Measurements from ENCODE around the gene GP2. TPM values are rescaled to one million over a fixed set of nuclear protein-coding genes. Genes with fewer than 3 reads are reported as not detected.

GP2 gene
- total and polyA plus RNA-seq, 2 donors (not counting 1 experiment from before 2014, with no cell fraction given): not detected

DNA sequence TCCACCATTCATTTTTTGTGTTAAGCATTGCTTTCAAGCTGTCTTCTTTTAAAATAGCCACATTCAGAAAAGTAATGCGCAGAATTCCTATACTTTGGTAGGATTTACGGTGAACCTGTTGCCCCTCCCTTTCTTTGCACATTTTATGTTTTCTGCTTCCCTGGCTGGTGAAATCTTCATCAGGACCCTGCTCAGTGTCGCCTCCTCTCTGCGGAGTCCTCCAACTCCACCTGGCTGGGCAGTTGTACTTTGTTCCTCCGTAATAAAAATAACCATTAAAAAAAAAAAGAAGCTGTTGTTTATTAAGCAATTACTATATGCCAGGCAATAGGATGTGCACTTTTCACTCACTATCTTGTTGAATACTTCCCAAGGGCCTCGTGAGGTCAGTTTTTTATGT, 22.3 kb upstream of the GP2 start:
- H3K4me2 ChIP-seq (ENCODE audit: extremely low read depth, insufficient read depth, low read length): no peak overlapping the region
- H3K27me3 ChIP-seq (ENCODE audit: control insufficient read depth, insufficient read depth, low read length): no peaks in the 10 kb centered on the region
- TF ChIP-seq, protein P1, sequence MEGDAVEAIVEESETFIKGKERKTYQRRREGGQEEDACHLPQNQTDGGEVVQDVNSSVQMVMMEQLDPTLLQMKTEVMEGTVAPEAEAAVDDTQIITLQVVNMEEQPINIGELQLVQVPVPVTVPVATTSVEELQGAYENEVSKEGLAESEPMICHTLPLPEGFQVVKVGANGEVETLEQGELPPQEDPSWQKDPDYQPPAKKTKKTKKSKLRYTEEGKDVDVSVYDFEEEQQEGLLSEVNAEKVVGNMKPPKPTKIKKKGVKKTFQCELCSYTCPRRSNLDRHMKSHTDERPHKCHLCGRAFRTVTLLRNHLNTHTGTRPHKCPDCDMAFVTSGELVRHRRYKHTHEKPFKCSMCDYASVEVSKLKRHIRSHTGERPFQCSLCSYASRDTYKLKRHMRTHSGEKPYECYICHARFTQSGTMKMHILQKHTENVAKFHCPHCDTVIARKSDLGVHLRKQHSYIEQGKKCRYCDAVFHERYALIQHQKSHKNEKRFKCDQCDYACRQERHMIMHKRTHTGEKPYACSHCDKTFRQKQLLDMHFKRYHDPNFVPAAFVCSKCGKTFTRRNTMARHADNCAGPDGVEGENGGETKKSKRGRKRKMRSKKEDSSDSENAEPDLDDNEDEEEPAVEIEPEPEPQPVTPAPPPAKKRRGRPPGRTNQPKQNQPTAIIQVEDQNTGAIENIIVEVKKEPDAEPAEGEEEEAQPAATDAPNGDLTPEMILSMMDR (conservative IDR thresholded peaks at IDR 0.05 in 1 of 2, IDR thresholded peaks at IDR 0.05 in 1 of 2; ENCODE audit: low read depth in 1 of 2, low read length in 2 of 2): no peak
- no peak for TF ChIP-seq EZH2 (IDR thresholded peaks at IDR 0.05; ENCODE audit: low read length, missing control alignments)

DNA sequence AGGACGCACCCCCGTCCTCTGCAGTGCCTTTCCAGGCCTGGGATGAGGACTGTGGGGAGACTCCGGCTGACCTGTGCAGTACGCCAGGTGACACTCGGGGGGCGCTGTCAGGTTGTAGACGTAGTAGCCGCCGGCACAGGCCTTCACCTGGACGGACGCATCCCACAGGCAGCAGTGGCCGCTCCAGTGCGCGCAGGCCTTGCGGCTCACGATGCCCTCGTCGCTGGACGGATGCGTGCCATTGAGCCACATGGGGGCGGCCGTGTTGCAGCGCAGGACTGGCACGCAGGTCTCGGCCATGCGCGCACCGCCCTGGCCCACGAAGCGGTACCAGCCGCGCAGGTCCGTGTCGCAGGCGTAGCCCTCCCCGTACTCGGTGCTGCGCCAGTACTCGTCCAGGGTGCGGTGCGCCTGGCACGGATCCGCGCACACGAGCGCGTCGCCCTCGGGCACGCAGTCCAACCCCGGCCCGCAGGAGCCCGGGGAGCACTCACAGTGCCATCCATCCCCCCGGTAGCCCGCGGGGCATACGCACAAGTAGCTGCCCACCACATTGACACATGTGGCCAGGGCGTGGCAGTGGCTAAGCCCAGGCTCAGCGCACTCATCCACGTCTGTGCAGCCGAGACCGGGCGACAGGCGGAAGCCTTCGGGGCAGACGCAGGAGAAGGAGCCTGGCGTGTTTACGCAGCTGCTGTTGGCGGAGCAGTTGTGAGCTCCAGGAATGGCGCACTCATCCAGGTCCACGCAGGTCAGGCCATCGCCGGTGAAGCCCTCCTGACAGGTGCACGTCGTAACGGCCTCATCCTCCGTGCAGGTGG, 21.3 kb upstream of the GP2 start:
- Histone ChIP-seq H3K27ac (ENCODE audit: insufficient read depth, low read length) (no peak overlapping the region), H2AFZ (ENCODE audit: low read length) (no peak overlapping the region), H3K36me3 (ENCODE audit: control insufficient read depth, insufficient read depth, low read length) (no peaks in the 10 kb centered on the region), H3K4me3 (replicated peaks in 1 of 4; ENCODE audit: control extremely low read depth in 1 of 4, insufficient read depth in 1 of 4, low read depth in 3 of 4, low read length in 4 of 4) (no peak overlapping the region), H3K9ac (ENCODE audit: insufficient read depth, low read length) (no peak overlapping the region), H3K27me3 (ENCODE audit: control insufficient read depth, insufficient read depth, low read length) (no peaks in the 10 kb centered on the region), H3K4me2 (ENCODE audit: extremely low read depth, insufficient read depth, low read length) (no peak overlapping the region), H3K4me1 (ENCODE audit: control insufficient read depth, extremely low read depth, insufficient read depth, low read length) (no peaks in the 10 kb centered on the region), H3K9me3 (ENCODE audit: control insufficient read depth, insufficient read depth, low read depth, low read length) (no peaks in the 10 kb centered on the region), H3K79me2 (ENCODE audit: control insufficient read depth, insufficient read depth, low read length) (no peaks in the 10 kb centered on the region), H4K20me1 (ENCODE audit: control insufficient read depth, extremely low read depth, insufficient read depth, low read length) (no peaks in the 10 kb centered on the region)
- no peak for TF ChIP-seq EZH2 (IDR thresholded peaks at IDR 0.05; ENCODE audit: low read length, missing control alignments)
- TF ChIP-seq, protein P1 (conservative IDR thresholded peaks at IDR 0.05 in 1 of 2, IDR thresholded peaks at IDR 0.05 in 1 of 2; ENCODE audit: low read depth in 1 of 2, low read length in 2 of 2): no peak
- no peak for DNase-seq (ENCODE audit: low read depth in 2 of 2)

More for the DNA sequence above, 22.3 kb upstream of the GP2 start:
- Histone ChIP-seq H3K36me3 (ENCODE audit: control insufficient read depth, insufficient read depth, low read length) (no peaks in the 10 kb centered on the region), H4K20me1 (ENCODE audit: control insufficient read depth, extremely low read depth, insufficient read depth, low read length) (no peaks in the 10 kb centered on the region), H3K27ac (ENCODE audit: insufficient read depth, low read length) (no peak overlapping the region), H3K4me1 (ENCODE audit: control insufficient read depth, extremely low read depth, insufficient read depth, low read length) (no peaks in the 10 kb centered on the region), H3K79me2 (ENCODE audit: control insufficient read depth, insufficient read depth, low read length) (no peaks in the 10 kb centered on the region), H2AFZ (ENCODE audit: low read length) (no peak overlapping the region), H3K9me3 (ENCODE audit: control insufficient read depth, insufficient read depth, low read depth, low read length) (no peaks in the 10 kb centered on the region), H3K9ac (ENCODE audit: insufficient read depth, low read length) (no peak overlapping the region), H3K4me3 (replicated peaks in 1 of 4; ENCODE audit: control extremely low read depth in 1 of 4, insufficient read depth in 1 of 4, low read depth in 3 of 4, low read length in 4 of 4) (no peak overlapping the region)
- DNase-seq (ENCODE audit: low read depth in 2 of 2): no peak

DNA sequence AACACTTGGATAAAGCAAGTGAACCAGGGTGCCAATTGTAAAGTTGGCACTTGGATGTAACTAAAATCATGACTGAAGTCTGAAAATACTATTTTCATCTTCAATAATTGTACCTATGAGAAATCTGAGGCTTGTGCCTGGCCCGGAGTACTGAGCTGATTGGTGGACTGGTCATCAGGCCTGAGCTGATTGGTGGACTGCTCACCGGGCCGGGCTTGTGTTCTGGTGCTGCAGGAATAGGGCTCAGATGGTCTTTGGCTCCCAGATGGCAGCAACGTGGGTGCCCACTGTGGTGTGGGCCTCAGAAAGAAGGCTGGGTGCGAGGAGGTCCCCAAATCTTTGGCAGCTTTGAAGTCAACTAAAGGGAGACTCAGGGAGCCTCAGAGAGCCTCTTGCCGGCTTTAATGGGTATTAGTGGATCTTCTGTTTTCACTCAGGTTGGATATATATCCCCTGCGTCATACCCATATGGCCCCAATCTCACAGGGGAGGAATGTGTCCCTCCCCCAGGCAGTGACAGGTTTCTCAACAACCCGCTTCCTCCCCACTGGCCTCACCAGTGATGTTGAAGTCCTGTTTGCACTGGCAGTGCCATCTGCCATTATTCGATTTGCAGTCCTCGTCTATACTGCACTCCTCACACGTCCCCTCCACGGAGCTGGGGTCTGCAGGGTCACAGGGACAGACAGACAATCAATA, 20.5 kb upstream of the GP2 start:
- H3K4me3 ChIP-seq (replicated peaks in 1 of 4; ENCODE audit: control extremely low read depth in 1 of 4, insufficient read depth in 1 of 4, low read depth in 3 of 4, low read length in 4 of 4): no peak overlapping the region
- TF ChIP-seq, protein P1 (conservative IDR thresholded peaks at IDR 0.05 in 1 of 2, IDR thresholded peaks at IDR 0.05 in 1 of 2; ENCODE audit: low read depth in 1 of 2, low read length in 2 of 2): no peak
- no peak for TF ChIP-seq EZH2 (IDR thresholded peaks at IDR 0.05; ENCODE audit: low read length, missing control alignments)
- no peaks in the 10 kb centered on the region for H3K27me3 ChIP-seq (ENCODE audit: control insufficient read depth, insufficient read depth, low read length)
- H4K20me1 ChIP-seq (ENCODE audit: control insufficient read depth, extremely low read depth, insufficient read depth, low read length): no peaks in the 10 kb centered on the region
- H3K36me3 ChIP-seq (ENCODE audit: control insufficient read depth, insufficient read depth, low read length): no peaks in the 10 kb centered on the region
- H3K4me2 ChIP-seq (ENCODE audit: extremely low read depth, insufficient read depth, low read length): no peak overlapping the region
- no peak overlapping the region for H2AFZ ChIP-seq (ENCODE audit: low read length)
- no peak overlapping the region for H3K27ac ChIP-seq (ENCODE audit: insufficient read depth, low read length)
- H3K4me1 ChIP-seq (ENCODE audit: control insufficient read depth, extremely low read depth, insufficient read depth, low read length): no peaks in the 10 kb centered on the region
- no peak overlapping the region for H3K9ac ChIP-seq (ENCODE audit: insufficient read depth, low read length)
- H3K79me2 ChIP-seq (ENCODE audit: control insufficient read depth, insufficient read depth, low read length): no peaks in the 10 kb centered on the region
- DNase-seq (ENCODE audit: low read depth in 2 of 2): no peak
- no peaks in the 10 kb centered on the region for H3K9me3 ChIP-seq (ENCODE audit: control insufficient read depth, insufficient read depth, low read depth, low read length)

All from fibroblast of lung (primary cell).